ENCODE results near the gene NTRK2.

The NTRK2 gene

DNA sequence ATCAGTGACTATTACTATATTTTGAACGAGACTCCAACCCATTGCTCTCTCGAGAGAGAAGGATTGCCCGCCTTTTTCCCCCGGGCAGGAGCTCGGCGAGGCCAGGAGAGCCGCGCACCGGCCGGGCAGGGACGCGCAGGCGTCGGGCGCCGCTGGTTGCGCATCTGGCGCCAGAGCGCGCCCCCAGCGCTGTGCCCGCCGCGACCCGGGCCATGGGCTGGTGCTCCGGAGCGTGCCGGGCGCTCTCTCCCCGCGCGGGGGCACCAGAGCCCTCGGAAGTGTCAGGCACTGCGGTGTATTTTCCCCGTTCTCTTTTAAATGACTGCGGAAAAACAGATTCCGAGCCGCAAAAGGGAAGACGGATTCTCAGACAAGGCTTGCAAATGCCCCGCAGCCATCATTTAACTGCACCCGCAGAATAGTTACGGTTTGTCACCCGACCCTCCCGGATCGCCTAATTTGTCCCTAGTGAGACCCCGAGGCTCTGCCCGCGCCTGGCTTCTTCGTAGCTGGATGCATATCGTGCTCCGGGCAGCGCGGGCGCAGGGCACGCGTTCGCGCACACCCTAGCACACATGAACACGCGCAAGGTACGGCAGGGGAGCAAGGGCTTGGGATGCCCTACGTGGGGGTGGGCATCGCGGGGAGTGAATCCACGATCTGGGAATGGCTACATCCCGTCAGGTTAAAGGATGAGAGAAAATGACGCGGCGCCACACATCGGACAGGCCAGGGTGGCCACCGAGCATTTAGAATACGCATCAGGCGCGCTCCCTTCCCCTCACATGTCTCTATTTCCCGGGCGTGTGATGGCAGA lies 1.1 kb upstream of the NTRK2 start:
- no peak for DNase-seq (ENCODE audit: low read depth)
- H3K4me3 ChIP-seq (ENCODE audit: low read depth, low read length): peak overlapping the region; percentile 51

DNA sequence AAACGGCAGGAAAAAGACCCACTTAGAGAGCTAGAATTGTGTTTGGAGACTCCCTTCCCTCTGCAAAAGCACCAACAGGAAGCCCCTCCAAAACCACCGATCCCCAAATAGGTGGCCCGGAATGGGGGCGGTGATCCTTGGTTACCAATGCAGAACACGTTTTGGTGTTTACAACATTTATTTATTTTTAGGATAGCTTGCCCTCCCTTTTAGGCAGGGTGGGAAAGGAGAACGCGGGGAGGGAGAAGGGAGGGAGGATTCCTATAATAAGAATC lies 579 bp upstream of the NTRK2 start:
- H3K4me3 ChIP-seq (ENCODE audit: low read depth, low read length): peak overlapping the region; percentile 51
- TF ChIP-seq, protein P1, sequence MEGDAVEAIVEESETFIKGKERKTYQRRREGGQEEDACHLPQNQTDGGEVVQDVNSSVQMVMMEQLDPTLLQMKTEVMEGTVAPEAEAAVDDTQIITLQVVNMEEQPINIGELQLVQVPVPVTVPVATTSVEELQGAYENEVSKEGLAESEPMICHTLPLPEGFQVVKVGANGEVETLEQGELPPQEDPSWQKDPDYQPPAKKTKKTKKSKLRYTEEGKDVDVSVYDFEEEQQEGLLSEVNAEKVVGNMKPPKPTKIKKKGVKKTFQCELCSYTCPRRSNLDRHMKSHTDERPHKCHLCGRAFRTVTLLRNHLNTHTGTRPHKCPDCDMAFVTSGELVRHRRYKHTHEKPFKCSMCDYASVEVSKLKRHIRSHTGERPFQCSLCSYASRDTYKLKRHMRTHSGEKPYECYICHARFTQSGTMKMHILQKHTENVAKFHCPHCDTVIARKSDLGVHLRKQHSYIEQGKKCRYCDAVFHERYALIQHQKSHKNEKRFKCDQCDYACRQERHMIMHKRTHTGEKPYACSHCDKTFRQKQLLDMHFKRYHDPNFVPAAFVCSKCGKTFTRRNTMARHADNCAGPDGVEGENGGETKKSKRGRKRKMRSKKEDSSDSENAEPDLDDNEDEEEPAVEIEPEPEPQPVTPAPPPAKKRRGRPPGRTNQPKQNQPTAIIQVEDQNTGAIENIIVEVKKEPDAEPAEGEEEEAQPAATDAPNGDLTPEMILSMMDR (IDR thresholded peaks at IDR 0.05; ENCODE audit: low read depth, low read length, missing control alignments): no peak
- DNase-seq (ENCODE audit: low read depth): no peak

More for the DNA sequence above, 1.1 kb upstream of the NTRK2 start:
- TF ChIP-seq, protein P1 (IDR thresholded peaks at IDR 0.05; ENCODE audit: low read depth, low read length, missing control alignments): peak; percentile 55

DNA sequence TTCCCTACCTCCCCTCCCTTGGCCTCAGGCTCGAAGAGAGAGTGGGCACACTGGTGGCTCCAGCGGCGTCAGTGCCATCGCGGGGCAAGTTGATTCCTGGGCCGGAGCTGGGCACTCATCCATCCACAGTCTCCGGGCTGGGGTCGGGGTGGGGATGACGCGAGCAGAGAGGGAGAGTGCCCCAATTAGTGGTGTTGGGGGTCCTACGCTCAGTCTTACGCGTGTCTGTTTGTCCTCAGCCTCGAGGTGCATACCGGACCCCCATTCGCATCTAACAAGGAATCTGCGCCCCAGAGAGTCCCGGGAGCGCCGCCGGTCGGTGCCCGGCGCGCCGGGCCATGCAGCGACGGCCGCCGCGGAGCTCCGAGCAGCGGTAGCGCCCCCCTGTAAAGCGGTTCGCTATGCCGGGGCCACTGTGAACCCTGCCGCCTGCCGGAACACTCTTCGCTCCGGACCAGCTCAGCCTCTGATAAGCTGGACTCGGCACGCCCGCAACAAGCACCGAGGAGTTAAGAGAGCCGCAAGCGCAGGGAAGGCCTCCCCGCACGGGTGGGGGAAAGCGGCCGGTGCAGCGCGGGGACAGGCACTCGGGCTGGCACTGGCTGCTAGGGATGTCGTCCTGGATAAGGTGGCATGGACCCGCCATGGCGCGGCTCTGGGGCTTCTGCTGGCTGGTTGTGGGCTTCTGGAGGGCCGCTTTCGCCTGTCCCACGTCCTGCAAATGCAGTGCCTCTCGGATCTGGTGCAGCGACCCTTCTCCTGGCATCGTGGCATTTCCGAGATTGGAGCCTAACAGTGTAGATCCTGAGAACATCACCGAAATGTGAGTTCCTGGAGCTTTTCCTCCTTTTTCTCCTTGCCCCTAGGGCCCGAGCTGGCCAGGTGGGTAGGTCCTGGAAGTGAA lies 861 bp downstream of the NTRK2 start:
- DNase-seq (ENCODE audit: low read depth): no peak
- no peak overlapping the region for H3K4me3 ChIP-seq (ENCODE audit: low read depth, low read length)
- TF ChIP-seq, protein P1 (IDR thresholded peaks at IDR 0.05; ENCODE audit: low read depth, low read length, missing control alignments): no peak

DNA sequence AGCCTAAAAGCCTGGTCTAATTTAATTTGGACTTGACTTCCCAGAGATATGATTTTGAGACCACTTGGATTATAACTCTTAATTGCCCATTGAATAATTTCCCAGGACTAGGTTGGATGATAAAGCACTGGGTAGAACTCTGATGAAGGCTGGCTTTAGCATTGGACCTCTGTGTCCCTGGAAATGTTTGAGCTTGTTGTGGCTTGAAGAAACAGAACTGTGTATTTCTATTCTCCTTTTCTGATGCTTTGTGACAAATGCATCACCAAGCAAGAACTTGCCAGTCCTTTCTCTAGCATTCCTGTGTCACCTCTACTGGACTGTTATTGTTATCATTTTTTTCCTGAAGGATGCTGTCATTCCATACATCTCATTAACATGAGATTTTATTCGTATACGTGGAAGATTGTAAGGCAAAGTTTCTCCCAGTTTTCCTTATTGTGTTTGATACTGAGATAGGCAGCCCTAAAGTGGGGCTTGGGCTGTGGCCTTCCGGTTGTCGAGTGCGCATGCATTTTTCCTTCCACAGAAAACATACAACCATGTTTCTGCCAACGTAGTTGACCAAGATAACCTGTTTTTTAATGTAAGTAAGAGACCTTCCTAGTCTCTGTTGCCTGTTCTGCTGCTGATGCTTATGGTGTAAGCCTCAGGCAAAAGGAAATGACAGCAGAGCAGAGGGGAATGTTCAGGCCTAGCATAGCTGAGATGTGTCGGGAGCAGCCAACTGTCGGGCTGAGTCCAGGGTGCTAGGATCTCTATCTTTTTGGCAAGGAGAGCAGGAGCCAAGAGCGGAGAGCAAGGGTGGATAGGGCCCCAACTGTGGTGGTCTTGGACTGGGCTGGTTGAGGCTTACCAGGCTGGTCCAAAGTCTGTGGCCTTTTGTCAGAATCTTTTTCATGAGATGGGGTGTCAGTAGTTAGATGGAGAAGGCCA lies 2.3 kb downstream of the NTRK2 start:
- H3K4me3 ChIP-seq (ENCODE audit: low read depth, low read length): no peak overlapping the region
- DNase-seq (ENCODE audit: low read depth): no peak
- TF ChIP-seq, protein P1 (IDR thresholded peaks at IDR 0.05; ENCODE audit: low read depth, low read length, missing control alignments): no peak

DNA sequence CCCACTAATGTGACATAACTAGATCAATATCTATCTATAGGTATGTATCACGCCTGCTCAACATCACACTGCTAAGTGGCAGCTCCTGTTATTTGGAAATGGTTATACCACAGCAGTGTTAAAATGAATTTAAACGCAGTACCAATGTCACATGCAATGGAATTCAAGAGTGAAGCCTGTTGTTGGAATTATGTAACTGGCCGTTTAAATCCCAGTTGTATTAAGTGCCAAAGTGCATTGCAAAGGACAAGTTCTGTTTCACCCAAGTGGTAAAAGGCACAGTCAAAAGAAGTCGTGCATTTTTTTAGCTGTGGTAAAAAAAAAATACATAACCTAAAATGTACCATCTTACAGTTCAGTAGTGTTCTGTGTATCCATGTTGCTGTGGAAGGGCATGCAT lies 4.3 kb downstream of the NTRK2 start:
- no peak overlapping the region for H3K4me3 ChIP-seq (ENCODE audit: low read depth, low read length)
- TF ChIP-seq, protein P1 (IDR thresholded peaks at IDR 0.05; ENCODE audit: low read depth, low read length, missing control alignments): no peak
- DNase-seq (ENCODE audit: low read depth): no peak

DNA sequence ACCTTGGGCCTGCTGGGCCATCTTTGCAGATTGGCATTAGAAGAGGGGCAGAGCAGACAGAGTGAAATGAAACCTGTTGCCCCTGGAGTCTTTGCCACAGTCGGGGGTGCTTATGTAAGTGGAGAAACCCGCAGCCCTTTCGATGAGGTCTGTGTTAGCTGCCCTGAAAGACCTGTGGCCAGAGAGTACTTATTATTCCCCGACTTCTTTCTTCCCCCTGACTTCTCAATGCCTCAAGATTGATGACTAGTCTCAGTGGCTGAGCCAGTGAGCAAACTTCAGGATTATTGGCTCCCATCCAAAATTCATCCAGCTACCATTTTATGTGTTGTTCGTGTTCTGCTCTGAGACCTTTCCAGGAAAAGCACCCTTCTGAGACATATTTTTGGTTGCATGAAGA lies 7.6 kb downstream of the NTRK2 start:
- TF ChIP-seq, protein P1 (IDR thresholded peaks at IDR 0.05; ENCODE audit: low read depth, low read length, missing control alignments): no peak
- H3K4me3 ChIP-seq (ENCODE audit: low read depth, low read length): no peak overlapping the region
- DNase-seq (ENCODE audit: low read depth): no peak

All from GM12864 (cell line).